Endothelial cell of umbilical vein (primary cell): Measurements from ENCODE around the gene CDKL5. TPM values are rescaled to one million over a fixed set of nuclear protein-coding genes. Genes with fewer than 3 reads are reported as not detected.

Source experiments
- BruUV-seq: library from RNA; stranded (reverse); fragments of 400-500 nt; replicated peaks from 2 replicates; lab custom pipeline; 2021; lab: Mats Ljungman, UMichigan
- CTCF ChIA-PET: fragments of 300-600, 350-600 bp; sonication (Branson Sonifier 250); formaldehyde crosslinking; loops from one replicate; lab custom pipeline; 2021; ENCODE audit warnings: antibody characterized with exemption, inconsistent platforms; lab: Charles Lee
- POLR2A ChIA-PET: fragments of 300-600, 350-600 bp; sonication (Branson Sonifier 250); formaldehyde crosslinking; loops from one replicate; lab custom pipeline; 2021; ENCODE audit warnings: antibody characterized with exemption, inconsistent platforms; lab: Charles Lee
- DNase-seq: peaks from one replicate; pipeline ENCODE4 v3.0.0-alpha.2; 2011; ENCODE audit warnings: low read depth, low spot score
- FAIRE-seq: peaks from 2 replicates; lab custom pipeline; 2011; peaks lifted over from hg19 to GRCh38; lab: Jason Lieb, UNC
- H2AFZ ChIP-seq: 2 replicates; pipeline ENCODE4 v1.6.0; 2012; ENCODE audit warnings: low read depth, low read length, control low read depth, inconsistent platforms
- H3K27ac ChIP-seq: 2 replicates; pipeline ENCODE4 v1.5.1; 2011; ENCODE audit warnings: low read depth, mild to moderate bottlenecking, control low read depth, low read length, moderate library complexity; ENCODE audit not compliant: insufficient read depth
- H3K27me3 ChIP-seq, 2 experiments: 2 replicates each; pipeline versions ENCODE4 v1.6.0 to v1.6.1; 2011; ENCODE audit warnings: low read length in 2 of 2, mixed read lengths in 1 of 2; ENCODE audit not compliant: control insufficient read depth in 2 of 2, insufficient read depth in 2 of 2
- H3K36me3 ChIP-seq, 2 experiments: 2 replicates in 1 of 2; 3 replicates in 1 of 2; pipeline ENCODE4 v1.5.1; 2011; ENCODE audit warnings: low read length in 2 of 2, mild to moderate bottlenecking in 1 of 2, moderate library complexity in 1 of 2; ENCODE audit not compliant: control insufficient read depth in 2 of 2, insufficient read depth in 2 of 2; ENCODE audit errors: extremely low read depth in 1 of 2
- H3K4me1 ChIP-seq: 3 replicates; pipeline ENCODE4 v1.5.1; 2011; ENCODE audit warnings: mild to moderate bottlenecking, low read length; ENCODE audit not compliant: control insufficient read depth, insufficient read depth; ENCODE audit errors: extremely low read depth
- H3K4me2 ChIP-seq: 2 replicates; pipeline ENCODE4 v1.6.1; 2011; ENCODE audit warnings: low read length, control low read depth, mixed read lengths; ENCODE audit not compliant: insufficient read depth
- H3K4me3 ChIP-seq, 3 experiments: fragments of 200-600 bp in 1 of 3; sonication (generic), shearing (Covaris generic) in 1 of 3; replicated peaks in 1 of 3; 2 replicates each; pipeline ENCODE4 v1.5.1; 2011 to 2016; ENCODE audit warnings: control low read depth in 3 of 3, low read length in 3 of 3, mild to moderate bottlenecking in 2 of 3, inconsistent platforms in 1 of 3, low read depth in 1 of 3, moderate library complexity in 1 of 3; ENCODE audit not compliant: insufficient read depth in 1 of 3
- H3K79me2 ChIP-seq: 2 replicates; pipeline ENCODE4 v1.6.0; 2012; ENCODE audit warnings: low read length, inconsistent platforms; ENCODE audit not compliant: control insufficient read depth, insufficient read depth
- H3K9ac ChIP-seq: replicated peaks from 2 replicates; pipeline ENCODE3; 2011; ENCODE audit warnings: low read length, control low read depth; ENCODE audit not compliant: insufficient read depth; ENCODE audit errors: extremely low read depth
- H3K9me1 ChIP-seq: replicated peaks from 3 replicates; pipeline ENCODE4 v1.6.0; 2011; ENCODE audit warnings: mild to moderate bottlenecking, low read length; ENCODE audit not compliant: control insufficient read depth, insufficient read depth; ENCODE audit errors: extremely low read depth
- H3K9me3 ChIP-seq: replicated peaks from 2 replicates; pipeline ENCODE4 v1.5.1; 2012; ENCODE audit warnings: low read length, inconsistent platforms; ENCODE audit not compliant: control insufficient read depth, insufficient read depth
- H4K20me1 ChIP-seq: replicated peaks from 2 replicates; pipeline ENCODE3; 2011; ENCODE audit warnings: mild to moderate bottlenecking, low read length; ENCODE audit not compliant: control insufficient read depth, insufficient read depth; ENCODE audit errors: extremely low read depth
- CTCF ChIP-seq, 2 donors: IDR thresholded peaks; 1 replicate in 1 of 2; 2 replicates in 1 of 2; pipeline ENCODE4 v1.5.1; 2011; ENCODE audit warnings: low read length in 2 of 2, mild to moderate bottlenecking in 2 of 2, moderate library complexity in 2 of 2, control low read depth in 1 of 2, inconsistent platforms in 1 of 2, low read depth in 1 of 2; ENCODE audit not compliant: insufficient read depth in 1 of 2; ENCODE audit errors: extremely low read depth in 1 of 2
- EZH2 ChIP-seq: IDR thresholded peaks from 2 replicates; pipeline ENCODE4 v1.6.1; 2012; ENCODE audit warnings: borderline replicate concordance, low read depth, mild to moderate bottlenecking, moderate library complexity, low read length, inconsistent platforms; ENCODE audit not compliant: severe bottlenecking
- FOS ChIP-seq: IDR thresholded peaks from 2 replicates; pipeline ENCODE4 v1.6.1; 2011; ENCODE audit warnings: mild to moderate bottlenecking, low read length, moderate library complexity, borderline replicate concordance; ENCODE audit not compliant: insufficient read depth
- GATA2 ChIP-seq: IDR thresholded peaks from 2 replicates; pipeline ENCODE4 v1.7.0; 2011; ENCODE audit warnings: low read depth, mild to moderate bottlenecking, moderate library complexity, mixed read lengths, low read length; ENCODE audit not compliant: insufficient read length, insufficient read depth
- JUN ChIP-seq: IDR thresholded peaks from 2 replicates; pipeline ENCODE4 v1.6.1; 2011; ENCODE audit warnings: borderline replicate concordance, low read depth; ENCODE audit not compliant: insufficient read length, insufficient read depth
- MYC ChIP-seq: IDR thresholded peaks from one replicate; pipeline ENCODE4 v1.6.1; 2011; ENCODE audit warnings: mild to moderate bottlenecking, low read depth, low read length
- POLR2A ChIP-seq: IDR thresholded peaks from 2 replicates; pipeline ENCODE4 v1.6.1; 2012; ENCODE audit warnings: low read depth, mild to moderate bottlenecking, control low read depth, low read length
- POLR2AphosphoS5 ChIP-seq: IDR thresholded peaks from 2 replicates; pipeline ENCODE4 v1.6.1; 2012; ENCODE audit warnings: low read depth, mild to moderate bottlenecking, control low read depth, low read length, moderate library complexity; ENCODE audit not compliant: insufficient read depth
- dilution Hi-C: fragments of 300-500 bp; cut with MboI; formaldehyde crosslinking; loops from one replicate; pipeline ENCODE4 v1.15.0; 2019; ENCODE audit warnings: low sequenced_read_pairs; ENCODE audit not compliant: extremely low pct_ligation_motif_present
- intact Hi-C: fragments of 100-400 bp; cut with micrococcal nuclease; formaldehyde crosslinking; loops from one replicate; pipeline ENCODE4 v1.10.0; 2022
- polyA plus RNA-seq, 4 experiments: library from polyadenylated mRNA; depleted of rRNA in 3 of 4; stranded (reverse) in 3 of 4; unstranded in 1 of 4; fragments of >200 nt; gene quantifications; 2 replicates each; pipeline versions ENCODE4 v1.2.1 to v1.2.3, GENCODE V29; 2011 to 2012; ENCODE audit warnings: missing spikeins in 1 of 4
- total RNA-seq: library from RNA; stranded (reverse); gene quantifications from 2 replicates; pipeline ENCODE4 v1.2.3, GENCODE V29; 2021
- TF ChIP-seq, protein P1 (sequence below): IDR thresholded peaks from 2 replicates; pipeline ENCODE4 v1.6.1; 2011; ENCODE audit not compliant: insufficient read depth, insufficient read length

CDKL5 gene
- total and polyA plus RNA-seq, 2 donors (not counting 3 experiments of a cell fraction or from before 2014, with no cell fraction given): 1.5 to 4.3 TPM

GRCh38 chrX:18620349-18620748 is 194.9 kb downstream of the CDKL5 start:
- Histone ChIP-seq H3K9ac (no peak overlapping the region), H3K4me1 (peaks cover 4% of the 10 kb centered on the region), H4K20me1 (no peaks in the 10 kb centered on the region), H3K27ac (no peak overlapping the region), H3K27me3 (no peaks in the 10 kb centered on the region), H3K4me3 (no peak overlapping the region), H2AFZ (no peak overlapping the region), H3K4me2 (no peak overlapping the region), H3K9me1 (no peaks in the 10 kb centered on the region), H3K36me3 (no peaks in the 10 kb centered on the region), H3K9me3 (no peaks in the 10 kb centered on the region), H3K79me2 (no peaks in the 10 kb centered on the region)
- dilution Hi-C loops: no loop called here
- intact Hi-C loops: no loop called here
- TF ChIP-seq JUN (no peak), POLR2A (no peak), EZH2 (no peak), POLR2AphosphoS5 (no peak)
- no peak for DNase-seq
- CTCF ChIA-PET: no interaction called here
- no TSS peak for BruUV-seq
- POLR2A ChIA-PET: no interaction called here
- no peak for FAIRE-seq

DNA sequence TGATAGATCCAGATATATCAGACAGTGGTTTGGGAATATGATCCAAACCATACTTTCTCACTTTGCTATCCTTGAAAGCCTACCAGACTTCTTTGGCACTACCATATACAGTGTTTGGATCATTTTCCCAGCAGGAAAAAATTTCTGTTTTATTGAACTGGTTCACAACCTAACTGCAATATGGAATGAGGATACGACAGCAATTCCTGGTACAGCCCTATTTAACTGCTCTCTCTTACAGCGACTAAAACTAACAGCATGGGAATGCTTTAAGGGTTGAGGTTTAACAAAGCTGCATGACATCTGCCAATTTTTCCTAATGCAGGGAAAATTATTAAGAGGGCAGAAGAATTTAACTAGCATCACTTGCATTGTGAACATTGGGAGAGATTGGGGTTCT is 199.2 kb downstream of the CDKL5 start:
- H3K4me1 ChIP-seq: no peaks in the 10 kb centered on the region
- dilution Hi-C loops (no loop called here), intact Hi-C loops (no loop called here)
- POLR2A ChIA-PET: no interaction called here
- H3K4me2 ChIP-seq: no peak overlapping the region
- DNase-seq (no peak), FAIRE-seq (no peak)
- TF ChIP-seq MYC (no peak), EZH2 (no peak), POLR2A (no peak), POLR2AphosphoS5 (no peak), JUN (no peak), CTCF (IDR thresholded peaks at IDR 0.05; ENCODE audit: extremely low read depth in 1 of 2, insufficient read depth in 1 of 2, low read depth in 1 of 2, low read length in 2 of 2) (no peak), FOS (no peak), GATA2 (no peak)
- TF ChIP-seq, protein P1, sequence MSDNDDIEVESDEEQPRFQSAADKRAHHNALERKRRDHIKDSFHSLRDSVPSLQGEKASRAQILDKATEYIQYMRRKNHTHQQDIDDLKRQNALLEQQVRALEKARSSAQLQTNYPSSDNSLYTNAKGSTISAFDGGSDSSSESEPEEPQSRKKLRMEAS: no peak
- H2AFZ ChIP-seq: no peak overlapping the region
- no TSS peak for BruUV-seq
- no peaks in the 10 kb centered on the region for H3K27me3 ChIP-seq
- no peak overlapping the region for H3K4me3 ChIP-seq
- CTCF ChIA-PET: no interaction called here
- H4K20me1 ChIP-seq: no peaks in the 10 kb centered on the region
- H3K9me1 ChIP-seq: no peaks in the 10 kb centered on the region
- H3K36me3 ChIP-seq: no peaks in the 10 kb centered on the region
- H3K9ac ChIP-seq: no peak overlapping the region
- no peak overlapping the region for H3K27ac ChIP-seq
- H3K9me3 ChIP-seq: no peaks in the 10 kb centered on the region
- H3K79me2 ChIP-seq: no peaks in the 10 kb centered on the region
